SW 1271 (cell line): ENCODE data around the gene WDR20.

ENCODE experiments used
- DNase-seq, 2 experiments: peaks; one replicate each; lab custom pipeline; 2025; lab: John Stamatoyannopoulos, UW

Gene WDR20

GRCh38 chr14:102219316-102219715 is 79.6 kb downstream of the WDR20 start:
- no peak for DNase-seq

DNA sequence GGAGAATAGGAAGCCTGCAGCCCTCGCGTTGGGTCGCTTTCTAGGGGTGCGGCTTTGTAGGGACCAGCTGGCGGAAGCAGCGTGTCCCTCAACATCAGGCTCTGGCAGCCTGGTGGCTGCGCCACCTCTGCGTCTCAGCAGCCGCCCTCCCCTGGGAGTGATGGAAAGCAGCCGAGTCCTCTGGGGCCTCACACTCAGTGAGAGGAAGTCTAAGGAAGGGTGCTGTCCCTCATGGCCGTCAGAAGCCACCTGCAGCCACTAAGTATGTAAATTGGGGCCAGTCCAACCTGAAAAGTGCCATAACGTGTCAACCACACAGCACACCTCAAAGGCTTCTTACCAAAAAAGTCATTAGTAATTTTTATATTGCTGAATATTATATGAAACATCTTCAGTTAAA is 80.3 kb downstream of the WDR20 start:
- DNase-seq = no peak

GRCh38 chr14:102221026-102221425 is 81.3 kb downstream of the WDR20 start:
- DNase-seq = peak in 1 of 2 experiments; percentile 21

DNA sequence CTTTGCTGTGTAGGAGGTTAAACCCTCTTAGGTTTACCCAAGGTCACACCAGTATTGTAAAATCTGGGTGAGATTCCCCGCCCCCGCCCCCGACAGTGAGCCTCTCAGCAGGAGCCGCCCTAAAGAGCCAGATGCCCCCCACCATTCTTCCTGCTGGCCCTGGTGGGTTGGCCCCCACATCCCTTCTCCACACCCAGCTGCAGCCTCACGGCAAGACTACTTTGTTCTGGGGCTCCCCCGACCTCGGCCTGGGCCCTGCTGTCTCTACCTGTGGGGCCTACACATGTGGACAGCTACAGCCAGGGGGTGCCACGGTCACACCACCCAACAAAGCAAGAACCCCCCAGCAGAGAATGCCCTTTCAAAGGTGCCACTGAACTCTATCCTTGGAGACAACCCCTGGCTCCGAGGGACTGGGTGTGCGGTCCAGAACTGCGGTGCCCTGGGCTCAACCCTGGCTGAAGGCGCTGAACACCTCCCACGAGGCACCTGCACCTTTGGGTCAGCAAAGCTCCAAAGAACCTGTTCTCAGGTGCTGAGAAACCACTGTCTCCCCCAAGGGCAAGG is 82.4 kb downstream of the WDR20 start:
- DNase-seq = no peak

DNA sequence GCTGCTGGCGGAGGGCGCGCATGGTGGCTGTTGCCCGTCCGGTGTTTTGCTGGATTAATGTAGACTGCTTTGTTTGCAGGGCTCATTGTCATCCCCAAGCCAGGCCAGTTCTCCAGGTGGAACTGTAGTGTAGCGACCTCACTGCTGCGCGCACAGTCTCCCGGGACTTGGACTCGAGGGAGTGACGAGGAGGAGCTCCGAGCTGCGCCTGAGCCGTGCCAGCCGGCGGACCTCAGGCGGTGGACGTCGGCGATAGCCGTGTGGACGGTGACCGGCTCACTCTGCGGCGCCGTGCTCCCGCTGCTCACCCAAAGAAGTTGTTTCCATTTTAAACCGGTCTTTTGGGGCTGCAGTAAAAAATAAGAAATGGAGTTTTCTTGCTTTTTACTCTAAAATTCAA is 83.1 kb downstream of the WDR20 start:
- DNase-seq = no peak

DNA sequence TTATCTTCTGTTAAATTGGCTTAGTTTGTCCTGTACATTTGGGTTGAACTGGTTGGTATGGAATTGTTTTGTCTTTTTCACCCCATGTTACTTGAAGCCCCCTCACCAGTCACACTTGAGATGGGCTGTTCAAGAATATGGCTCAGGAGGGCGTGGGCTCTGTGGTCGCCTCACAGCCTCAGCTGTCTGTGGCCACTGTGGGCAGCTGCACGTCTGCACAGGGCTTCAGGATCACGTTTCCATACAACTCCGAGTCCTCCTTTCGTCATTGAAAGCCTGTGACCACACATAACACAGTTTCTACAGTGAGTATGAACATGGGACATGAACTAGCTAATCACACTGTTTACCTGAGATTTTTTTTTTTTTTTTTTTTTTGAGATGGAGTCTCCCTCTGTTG is 84.0 kb downstream of the WDR20 start:
- DNase-seq = no peak

- DNase-seq = no peak
These were observed 85.7 kb downstream of the WDR20 start for GRCh38 chr14:102225386-102225785.

DNA sequence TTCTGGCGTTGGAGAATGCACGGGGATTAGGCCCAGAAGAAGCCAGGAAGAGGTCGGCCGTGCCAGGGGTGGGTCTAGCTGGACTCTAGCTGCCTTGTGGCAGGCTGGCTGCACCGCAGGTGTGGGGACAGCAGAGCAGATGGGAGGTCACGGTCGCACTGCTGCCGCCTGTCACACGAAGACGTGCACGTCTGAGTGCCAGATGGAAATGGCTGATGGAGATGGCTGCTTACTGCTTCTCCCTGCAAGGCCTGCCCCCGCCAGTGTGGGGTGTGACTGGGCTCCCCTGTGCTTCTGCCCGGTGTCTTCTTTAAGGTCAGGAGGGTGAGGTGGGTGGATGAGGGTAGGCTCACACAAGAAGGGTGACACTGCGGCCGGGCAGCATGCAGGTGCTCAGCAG is 86.2 kb downstream of the WDR20 start:
- DNase-seq = no peak

DNA sequence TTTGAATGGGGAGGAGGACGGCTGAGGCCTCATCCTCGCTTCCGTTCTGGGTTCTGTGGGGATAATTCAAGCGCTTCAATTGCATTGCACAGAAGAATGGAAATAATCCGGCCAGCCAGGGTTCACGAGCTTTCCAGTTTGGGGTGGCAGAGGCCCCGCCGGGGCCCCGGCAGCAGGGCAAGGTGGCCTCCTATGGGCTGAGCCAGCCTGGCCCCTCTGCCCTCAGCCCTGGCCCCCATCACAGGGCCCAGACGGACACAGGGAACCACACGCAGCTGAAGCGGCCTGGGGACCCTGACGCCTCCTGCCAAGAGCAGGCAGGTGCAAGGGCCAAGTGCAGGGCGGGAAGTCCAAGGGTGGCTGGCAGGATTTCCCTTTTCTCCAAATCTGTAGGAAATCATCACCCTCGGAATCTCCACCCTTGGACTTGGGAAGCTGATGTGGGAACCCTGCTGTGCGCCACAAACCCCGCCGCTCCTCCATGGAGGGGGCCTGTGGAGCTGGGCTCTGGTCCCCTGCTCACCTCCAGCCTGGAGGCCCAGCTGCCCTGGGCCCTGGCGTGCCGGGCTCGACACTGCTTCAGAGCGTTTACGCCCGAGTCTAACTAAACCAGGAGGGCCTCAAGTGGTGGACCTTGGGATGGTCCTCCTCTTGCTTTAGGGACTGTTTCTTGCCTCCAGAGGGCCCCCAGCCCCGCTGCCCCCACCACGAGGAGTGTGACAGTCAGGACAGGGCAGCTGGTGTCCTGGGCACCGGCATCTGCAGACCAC is 86.8 kb downstream of the WDR20 start:
- no peak for DNase-seq

DNA sequence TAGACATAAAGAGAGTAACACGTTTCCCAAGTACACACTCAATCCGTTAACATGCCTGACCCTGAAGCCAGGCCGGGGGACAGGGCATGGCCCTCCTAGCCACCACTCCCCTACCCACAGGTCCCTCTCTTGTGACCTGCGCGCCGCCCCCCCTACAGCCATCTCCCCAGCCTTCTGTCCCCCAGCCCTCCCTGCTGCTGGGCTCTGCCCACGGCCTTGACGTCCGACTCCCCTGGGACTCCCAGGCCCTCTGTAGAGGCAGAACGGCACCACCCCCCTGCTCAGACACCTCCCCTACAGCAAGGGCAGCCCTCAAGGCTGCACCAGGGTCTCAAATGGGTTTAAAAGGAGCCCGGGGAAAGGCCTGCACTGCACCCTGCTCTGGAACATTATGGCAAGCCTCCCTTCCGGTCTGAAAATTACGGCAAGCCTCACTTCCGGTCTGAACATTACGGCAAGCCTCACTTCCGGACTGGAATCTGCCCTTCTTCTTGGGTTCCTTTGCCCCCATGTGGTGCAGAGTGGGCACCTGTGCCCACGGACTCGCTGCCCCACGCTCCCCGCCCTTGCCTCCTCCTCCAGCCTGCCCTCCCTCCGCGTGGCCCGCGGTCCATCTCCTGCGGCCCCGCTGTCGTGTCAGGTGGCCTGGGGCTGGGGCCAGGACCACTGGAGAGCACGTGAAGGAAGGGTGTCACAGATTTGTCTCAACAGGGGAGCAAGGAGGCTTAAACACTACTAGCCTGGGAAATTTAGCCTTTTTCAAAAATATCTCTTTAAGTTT is 87.7 kb downstream of the WDR20 start:
- DNase-seq = no peak

DNA sequence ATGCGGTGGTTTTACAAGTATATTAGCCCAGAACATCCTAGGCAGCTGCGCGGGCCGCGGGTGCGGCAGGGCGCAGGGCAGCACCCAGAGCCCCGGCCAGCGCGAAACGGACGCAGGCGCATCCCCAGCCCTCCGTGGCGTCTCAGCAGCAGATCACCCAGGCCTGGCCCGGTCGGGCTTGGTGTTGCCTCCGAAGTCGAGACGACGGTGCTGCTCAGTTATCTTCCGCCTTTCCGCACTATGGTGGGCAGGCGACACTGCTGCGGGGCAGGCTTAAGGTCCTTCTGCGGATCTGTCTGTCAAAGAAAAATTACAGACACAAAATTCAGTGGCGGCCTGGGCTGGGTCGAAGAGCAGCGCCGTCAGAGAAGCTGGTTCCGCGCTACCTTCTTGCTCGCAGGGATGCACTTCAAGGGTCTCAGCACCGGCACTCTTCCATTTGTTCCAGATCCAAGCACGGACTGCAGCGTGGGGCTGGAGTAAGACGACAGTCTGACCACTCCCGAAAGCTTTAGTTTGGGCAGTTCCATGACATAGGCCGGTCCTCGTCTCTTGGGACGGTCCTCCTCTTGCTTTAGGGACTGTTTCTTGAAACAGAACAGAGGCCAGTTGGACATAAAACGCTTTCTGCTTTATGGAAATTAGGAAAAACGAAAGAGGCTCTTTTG is 89.5 kb downstream of the WDR20 start:
- DNase-seq = no peak

DNA sequence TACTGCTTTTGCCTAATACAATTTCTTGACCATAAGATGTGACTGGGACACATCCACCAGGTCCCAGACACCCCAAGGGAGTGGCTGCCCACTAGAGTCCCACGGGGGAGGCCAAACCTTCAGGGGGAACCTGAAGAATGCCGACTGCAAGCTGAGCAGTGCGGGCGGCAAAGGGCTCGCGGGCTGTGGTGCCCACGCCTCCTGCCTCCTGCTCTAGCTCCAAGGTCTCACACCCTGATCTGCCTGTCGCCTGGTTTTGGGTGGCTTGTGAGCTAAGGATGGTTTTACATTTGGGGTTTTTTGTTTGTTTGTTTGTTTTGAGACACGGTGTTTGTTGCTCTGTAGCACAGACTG is 90.0 kb downstream of the WDR20 start:
- DNase-seq = no peak

- DNase-seq = no peak
These were observed 90.9 kb downstream of the WDR20 start for GRCh38 chr14:102230481-102231210.

DNA sequence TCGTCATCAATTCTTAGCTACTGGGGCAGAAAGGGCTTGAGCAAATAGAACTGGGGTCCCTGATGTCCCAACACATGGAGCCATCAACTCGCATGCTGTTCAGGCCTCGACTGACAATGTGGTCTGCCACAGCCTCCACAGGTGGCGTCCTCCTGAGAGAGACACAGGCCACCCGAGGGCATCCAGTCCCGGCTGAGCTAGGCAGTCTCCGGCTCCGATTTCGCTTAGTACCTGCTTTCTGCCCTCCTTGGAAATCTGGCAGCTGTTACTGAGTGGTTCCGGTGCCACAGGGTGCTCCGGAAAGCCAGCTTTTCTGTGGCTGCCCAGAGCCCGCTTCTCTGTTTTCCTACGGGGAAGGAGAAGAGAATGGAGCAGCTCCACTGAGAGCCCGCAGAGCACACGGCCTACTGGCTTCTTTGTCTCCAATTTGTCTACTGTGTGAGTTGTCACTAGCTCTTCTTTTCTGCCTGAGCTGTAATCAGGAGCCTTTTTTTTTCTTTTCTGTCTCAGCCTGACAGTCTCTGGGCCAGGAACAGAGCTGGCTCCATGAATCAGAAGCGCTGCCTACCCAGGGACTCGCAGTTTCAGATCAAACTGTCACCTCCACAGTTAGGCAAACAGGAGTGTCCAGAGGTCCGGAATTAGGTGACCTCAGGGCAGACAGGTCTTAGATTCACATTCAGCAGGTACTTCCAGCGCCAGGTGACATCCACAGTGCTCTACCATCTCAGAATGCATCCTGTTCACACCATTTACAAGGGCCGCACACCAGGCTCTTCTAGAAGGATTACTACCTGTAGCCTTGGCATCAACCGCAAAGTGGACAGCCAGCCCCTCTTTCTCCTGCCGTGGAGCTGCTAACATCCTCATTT is 92.0 kb downstream of the WDR20 start:
- no peak for DNase-seq

DNA sequence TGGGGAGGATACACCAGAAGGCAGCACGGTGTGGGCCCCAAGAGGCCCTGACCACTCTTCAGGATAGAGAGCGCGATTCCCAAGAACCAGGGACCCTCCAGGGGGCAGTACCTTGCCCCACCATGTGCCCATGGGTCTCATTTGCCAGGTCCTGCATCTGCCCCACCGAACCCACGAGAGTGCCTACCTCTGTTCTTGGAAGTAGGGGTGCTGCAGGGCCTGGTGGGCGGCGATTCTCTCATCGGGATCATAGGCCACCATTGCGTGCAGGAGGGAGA is 92.6 kb downstream of the WDR20 start:
- DNase-seq = no peak

GRCh38 chr14:102233081-102233480 is 93.4 kb downstream of the WDR20 start:
- no peak for DNase-seq

- no peak for DNase-seq
These were observed 94.9 kb downstream of the WDR20 start for GRCh38 chr14:102234331-102235264.

- DNase-seq = no peak
These were observed 95.7 kb downstream of the WDR20 start for GRCh38 chr14:102235275-102235897.

- no peak for DNase-seq
These were observed 96.3 kb downstream of the WDR20 start for GRCh38 chr14:102236026-102236425.

- DNase-seq = no peak
These were observed 98.4 kb downstream of the WDR20 start for GRCh38 chr14:102238131-102238530.
